Bronchial epithelial cell (primary cell): ENCODE results near the gene SPINDOC. TPM values are rescaled to one million over a fixed set of nuclear protein-coding genes. Genes with fewer than 3 reads are reported as not detected.
A peak's percentile ranks its signal among the peaks of the same experiment; 100 is the strongest.

ENCODE experiments used
- DNase-seq: peaks from one replicate; pipeline ENCODE4 v3.0.0-alpha.2; 2010; ENCODE audit warnings: low read depth
- FAIRE-seq: peaks from 2 replicates; lab custom pipeline; 2011; peaks lifted over from hg19 to GRCh38; lab: Jason Lieb, UNC
- H3K27me3 ChIP-seq: 2 replicates; pipeline ENCODE4 v1.5.1; 2011; ENCODE audit warnings: low read length; ENCODE audit not compliant: control insufficient read depth, insufficient read depth
- H3K36me3 ChIP-seq: 2 replicates; pipeline ENCODE4 v1.5.1; 2011; ENCODE audit warnings: low read length; ENCODE audit not compliant: control insufficient read depth, insufficient read depth
- H3K4me3 ChIP-seq: 2 replicates; pipeline ENCODE4 v1.5.1; 2011; ENCODE audit warnings: mild to moderate bottlenecking, low read depth, low read length, control low read depth
- total RNA-seq: library from RNA; depleted of rRNA; stranded (reverse); fragments of >200 nt; gene quantifications from 2 replicates; pipeline ENCODE4 v1.2.1, GENCODE V29; 2014
- TF ChIP-seq, protein P1 (sequence below): IDR thresholded peaks from 2 replicates; pipeline ENCODE4 v1.5.1; 2011; ENCODE audit warnings: mild to moderate bottlenecking, moderate library complexity, low read length, control low read depth, inconsistent platforms; ENCODE audit not compliant: insufficient read depth, severe bottlenecking

SPINDOC gene
- total RNA-seq, 1 donor from 2014 or later, result 3.4 TPM

- FAIRE-seq (no peak), DNase-seq (peak; percentile 88)
- no peak overlapping the region for H3K4me3 ChIP-seq
- TF ChIP-seq, protein P1, sequence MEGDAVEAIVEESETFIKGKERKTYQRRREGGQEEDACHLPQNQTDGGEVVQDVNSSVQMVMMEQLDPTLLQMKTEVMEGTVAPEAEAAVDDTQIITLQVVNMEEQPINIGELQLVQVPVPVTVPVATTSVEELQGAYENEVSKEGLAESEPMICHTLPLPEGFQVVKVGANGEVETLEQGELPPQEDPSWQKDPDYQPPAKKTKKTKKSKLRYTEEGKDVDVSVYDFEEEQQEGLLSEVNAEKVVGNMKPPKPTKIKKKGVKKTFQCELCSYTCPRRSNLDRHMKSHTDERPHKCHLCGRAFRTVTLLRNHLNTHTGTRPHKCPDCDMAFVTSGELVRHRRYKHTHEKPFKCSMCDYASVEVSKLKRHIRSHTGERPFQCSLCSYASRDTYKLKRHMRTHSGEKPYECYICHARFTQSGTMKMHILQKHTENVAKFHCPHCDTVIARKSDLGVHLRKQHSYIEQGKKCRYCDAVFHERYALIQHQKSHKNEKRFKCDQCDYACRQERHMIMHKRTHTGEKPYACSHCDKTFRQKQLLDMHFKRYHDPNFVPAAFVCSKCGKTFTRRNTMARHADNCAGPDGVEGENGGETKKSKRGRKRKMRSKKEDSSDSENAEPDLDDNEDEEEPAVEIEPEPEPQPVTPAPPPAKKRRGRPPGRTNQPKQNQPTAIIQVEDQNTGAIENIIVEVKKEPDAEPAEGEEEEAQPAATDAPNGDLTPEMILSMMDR, result peak; percentile 54
- H3K36me3 ChIP-seq, result peaks cover 2% of the 10 kb centered on the region
- no peaks in the 10 kb centered on the region for H3K27me3 ChIP-seq
Observed at GRCh38 chr11:63871962-63872799, 58.9 kb downstream of the SPINDOC start.

DNA sequence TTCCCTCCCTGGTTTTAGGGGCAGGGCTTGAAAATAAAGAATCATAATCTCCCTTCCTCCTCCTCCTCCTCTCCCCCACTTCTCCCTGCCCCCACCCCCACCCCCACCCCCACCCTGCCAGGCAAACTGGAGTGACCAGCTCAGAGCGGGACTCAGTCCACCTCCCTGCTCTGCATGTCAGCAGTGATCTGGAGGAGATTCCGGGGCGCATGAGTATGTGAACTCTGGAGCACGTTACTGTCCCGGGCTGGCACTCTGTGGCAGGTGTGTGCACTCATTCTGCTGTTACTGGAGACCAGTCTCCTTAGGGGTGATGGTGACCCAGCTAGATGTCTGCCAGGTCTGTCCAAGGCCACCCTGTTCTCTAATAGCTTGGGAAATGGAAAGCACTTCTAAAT lies 59.5 kb downstream of the SPINDOC start:
- H3K36me3 ChIP-seq, result peaks cover 2% of the 10 kb centered on the region
- H3K27me3 ChIP-seq, result no peaks in the 10 kb centered on the region
- H3K4me3 ChIP-seq, result no peak overlapping the region
- TF ChIP-seq, protein P1, result no peak
- DNase-seq, result no peak
- no peak for FAIRE-seq

GRCh38 chr11:63873311-63873710 lies 60.1 kb downstream of the SPINDOC start:
- Histone ChIP-seq H3K36me3 (peaks cover 2% of the 10 kb centered on the region), H3K4me3 (no peak overlapping the region), H3K27me3 (no peaks in the 10 kb centered on the region)
- TF ChIP-seq, protein P1, result no peak
- DNase-seq (no peak), FAIRE-seq (no peak)

DNA sequence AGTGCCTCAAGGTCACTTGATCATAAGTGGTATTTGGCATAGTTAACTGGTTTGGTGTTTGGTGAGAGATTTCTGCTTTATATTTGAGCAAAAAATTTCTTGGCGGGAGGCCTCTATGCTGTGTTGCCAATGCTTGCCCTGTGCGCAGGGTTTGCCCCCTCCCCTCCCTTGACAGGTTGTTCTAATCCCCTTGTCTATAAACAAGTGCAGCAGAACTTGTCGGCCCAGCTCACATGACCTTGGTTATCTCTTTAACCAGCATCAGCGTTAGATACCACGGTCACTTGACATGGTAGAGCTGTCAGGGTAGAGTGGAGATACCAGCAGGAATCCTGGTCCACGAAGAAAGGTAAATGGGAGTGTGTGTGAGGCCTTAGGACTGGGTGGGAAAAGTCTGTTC lies 61.3 kb downstream of the SPINDOC start:
- FAIRE-seq (no peak), DNase-seq (no peak)
- TF ChIP-seq, protein P1, result no peak
- no peak overlapping the region for H3K4me3 ChIP-seq
- no peaks in the 10 kb centered on the region for H3K27me3 ChIP-seq
- H3K36me3 ChIP-seq, result no peaks in the 10 kb centered on the region

DNA sequence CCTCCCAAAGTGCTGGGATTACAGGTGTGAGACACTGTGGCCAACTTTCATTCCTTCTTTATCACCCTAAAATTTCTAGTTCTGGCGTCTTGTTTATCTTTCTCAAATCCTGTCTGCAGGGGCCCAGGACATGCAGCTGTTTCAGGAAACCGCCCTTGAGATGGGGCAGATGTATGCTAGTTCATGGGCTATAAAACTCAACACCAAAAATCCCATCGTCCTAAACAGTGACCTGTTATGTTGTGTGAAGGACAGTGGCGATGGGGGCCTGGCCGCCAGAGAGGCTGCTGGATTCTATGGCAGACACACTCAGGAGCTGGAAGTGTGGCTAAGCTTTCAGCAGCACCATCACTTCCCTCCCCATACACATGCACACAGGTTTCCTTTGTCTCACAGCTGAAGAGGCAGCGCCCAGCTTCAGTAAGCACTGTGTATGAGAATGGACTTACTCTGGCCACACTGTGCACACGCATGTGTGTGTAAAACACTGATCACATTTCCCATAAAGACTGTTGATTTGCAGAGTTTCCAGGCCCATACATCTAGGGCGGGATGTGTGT lies 62.3 kb downstream of the SPINDOC start:
- FAIRE-seq (no peak), DNase-seq (no peak)
- no peaks in the 10 kb centered on the region for H3K36me3 ChIP-seq
- H3K4me3 ChIP-seq, result no peak overlapping the region
- TF ChIP-seq, protein P1, result no peak
- H3K27me3 ChIP-seq, result no peaks in the 10 kb centered on the region
